Loucy (cell line): Measurements from ENCODE around the gene IFI6.
"Not testable (repeated sequence)": the region's sequence is repeated elsewhere in the genome, so short reads cannot be mapped to it uniquely, and the experiment has no call there.

Source experiments
- H2AFZ ChIP-seq: fragments of 200-600 bp; sonication (generic); 2 replicates; pipeline ENCODE4 v1.6.0; 2016; ENCODE audit warnings: antibody characterized with exemption, mild to moderate bottlenecking, low read length, moderate library complexity
- H3F3A ChIP-seq: fragments of 200-600 bp; 2 replicates; pipeline ENCODE4 v1.6.0; 2016; ENCODE audit warnings: antibody characterized with exemption, low read depth, mild to moderate bottlenecking
- H3K27me3 ChIP-seq: fragments of 200-600 bp; sonication (generic); 2 replicates; pipeline ENCODE4 v1.6.1; 2014; ENCODE audit warnings: low read length, mild to moderate bottlenecking; ENCODE audit not compliant: insufficient read depth, poor library complexity, severe bottlenecking
- H3K36me3 ChIP-seq: fragments of 200-600 bp; sonication (generic); 2 replicates; pipeline ENCODE4 v1.6.1; 2016; ENCODE audit warnings: low read length; ENCODE audit not compliant: insufficient read depth
- H3K4me1 ChIP-seq: fragments of 200-600 bp; sonication (generic); 2 replicates; pipeline ENCODE4 v1.5.1; 2014; ENCODE audit warnings: low read length, mild to moderate bottlenecking; ENCODE audit not compliant: insufficient read depth, poor library complexity, severe bottlenecking
- H3K4me2 ChIP-seq: fragments of 200-600 bp; sonication (generic); 2 replicates; pipeline ENCODE4 v1.6.0; 2014; ENCODE audit warnings: antibody characterized with exemption, low read length, low read depth, mild to moderate bottlenecking; ENCODE audit not compliant: poor library complexity, severe bottlenecking
- H3K4me3 ChIP-seq: fragments of 200-600 bp; sonication (generic); 2 replicates; pipeline ENCODE4 v1.5.1; 2014; ENCODE audit warnings: low read length, mild to moderate bottlenecking, mixed read lengths; ENCODE audit not compliant: poor library complexity, severe bottlenecking
- H3K79me2 ChIP-seq: fragments of 200-600 bp; sonication (generic); 2 replicates; pipeline ENCODE4 v1.6.1; 2014; ENCODE audit warnings: low read length; ENCODE audit not compliant: insufficient read depth
- H3K9ac ChIP-seq: fragments of 200-600 bp; sonication (generic); 2 replicates; pipeline ENCODE4 v1.6.0; 2014; ENCODE audit warnings: mild to moderate bottlenecking, low read depth, low read length, moderate library complexity; ENCODE audit not compliant: poor library complexity, severe bottlenecking
- H3K9me2 ChIP-seq: fragments of 200-600 bp; sonication (generic); replicated peaks from 2 replicates; pipeline ENCODE4 v1.6.1; 2016; ENCODE audit warnings: low read depth, low read length, mixed read lengths
- H3K9me3 ChIP-seq: fragments of 200-600 bp; sonication (generic); 2 replicates; pipeline ENCODE4 v1.6.1; 2014; ENCODE audit warnings: mild to moderate bottlenecking, antibody characterized with exemption, low read length, low read depth; ENCODE audit not compliant: insufficient read depth
- H4K20me1 ChIP-seq: fragments of 200-600 bp; sonication (generic); 2 replicates; pipeline ENCODE4 v1.6.0; 2014; ENCODE audit warnings: antibody characterized with exemption, low read length, mild to moderate bottlenecking; ENCODE audit not compliant: insufficient read depth, poor library complexity, severe bottlenecking
- CTCF ChIP-seq: fragments of 200-600 bp; sonication (generic); conservative IDR thresholded peaks from 2 replicates; pipeline ENCODE4 v1.5.1; 2014; ENCODE audit warnings: mild to moderate bottlenecking, antibody characterized with exemption, low read length
- EZH2phosphoT487 ChIP-seq: fragments of 200-600 bp; IDR thresholded peaks from 2 replicates; pipeline ENCODE4 v1.6.1; 2018; ENCODE audit warnings: antibody characterized with exemption, mild to moderate bottlenecking, moderate library complexity, borderline replicate concordance

IFI6 gene

GRCh38 chr1:27684176-27684575, 12.2 kb upstream of the IFI6 start:
- Histone ChIP-seq H3K4me3 (no peak overlapping the region), H3K4me2 (no peak overlapping the region), H3K27me3 (no peaks in the 10 kb centered on the region), H3K4me1 (no peaks in the 10 kb centered on the region), H3K9ac (no peak overlapping the region), H4K20me1 (no peaks in the 10 kb centered on the region), H3K79me2 (no peaks in the 10 kb centered on the region), H3K9me2 (no peaks in the 10 kb centered on the region), H3K9me3 (peaks cover 6% of the 10 kb centered on the region; the same call in 1 of the 2 replicates), H3F3A (no peaks in the 10 kb centered on the region), H2AFZ (no peak overlapping the region), H3K36me3 (no peaks in the 10 kb centered on the region)
- no peak for TF ChIP-seq CTCF
- TF ChIP-seq EZH2phosphoT487 = no peak

GRCh38 chr1:27682351-27682944, 10.5 kb upstream of the IFI6 start:
- no peak for TF ChIP-seq EZH2phosphoT487
- no peak for TF ChIP-seq CTCF
- H3K9me2 ChIP-seq = no peaks in the 10 kb centered on the region
- no peak overlapping the region for H3K4me2 ChIP-seq
- H3K79me2 ChIP-seq = no peaks in the 10 kb centered on the region
- H2AFZ ChIP-seq = no peak overlapping the region; the same call in 1 of the 2 replicates
- no peak overlapping the region for H3K4me3 ChIP-seq
- H3K9me3 ChIP-seq = peaks cover 6% of the 10 kb centered on the region; the same call in 1 of the 2 replicates
- no peak overlapping the region for H3K9ac ChIP-seq
- H3F3A ChIP-seq = no peaks in the 10 kb centered on the region
- no peaks in the 10 kb centered on the region for H3K27me3 ChIP-seq
- no peaks in the 10 kb centered on the region for H3K36me3 ChIP-seq
- no peaks in the 10 kb centered on the region for H3K4me1 ChIP-seq
- H4K20me1 ChIP-seq = no peaks in the 10 kb centered on the region

GRCh38 chr1:27681580-27681979, 9.6 kb upstream of the IFI6 start:
- H3K4me1 ChIP-seq, H3K79me2 ChIP-seq, H3K36me3 ChIP-seq, H3K9me2 ChIP-seq, H4K20me1 ChIP-seq, H3K9ac ChIP-seq, H3K4me2 ChIP-seq, H2AFZ ChIP-seq, H3K9me3 ChIP-seq, H3F3A ChIP-seq, H3K27me3 ChIP-seq, H3K4me3 ChIP-seq: not testable (repeated sequence)

GRCh38 chr1:27680225-27680791, 8.3 kb upstream of the IFI6 start:
- not testable (repeated sequence) for H3F3A ChIP-seq

More at GRCh38 chr1:27680225-27680791, 8.3 kb upstream of the IFI6 start:
- H3K4me2 ChIP-seq, H3K27me3 ChIP-seq, H3K36me3 ChIP-seq, H2AFZ ChIP-seq, H3K9me3 ChIP-seq, H3K9ac ChIP-seq, H4K20me1 ChIP-seq, H3K9me2 ChIP-seq, H3K79me2 ChIP-seq, H3K4me3 ChIP-seq, H3K4me1 ChIP-seq: not testable (repeated sequence)
